ENCODE measurements around the gene CDC42EP2. TPM values are rescaled to one million over a fixed set of nuclear protein-coding genes. Genes with fewer than 3 reads are reported as not detected.
"Not testable (repeated sequence)": the region's sequence is repeated elsewhere in the genome, so short reads cannot be mapped to it uniquely, and the experiment has no call there.

Gene CDC42EP2
- total RNA-seq, 1 donor from 2014 or later, result 9.0 TPM

GRCh38 chr11:65320386-65321075, 5.9 kb downstream of the CDC42EP2 start:
- DNase-seq, result no peak

- no peak for DNase-seq
Measured at GRCh38 chr11:65321076-65321475, 6.4 kb downstream of the CDC42EP2 start.

GRCh38 chr11:65321828-65322485, 7.3 kb downstream of the CDC42EP2 start:
- DNase-seq, result no peak

- no peak for DNase-seq
Measured at GRCh38 chr11:65323813-65324212, 9.1 kb downstream of the CDC42EP2 start.

GRCh38 chr11:65325435-65325834, 10.8 kb downstream of the CDC42EP2 start:
- no peak for DNase-seq

GRCh38 chr11:65327021-65327420, 12.4 kb downstream of the CDC42EP2 start:
- no peak for DNase-seq

- no peak for DNase-seq
Measured at GRCh38 chr11:65329478-65329877, 14.8 kb downstream of the CDC42EP2 start.

GRCh38 chr11:65329944-65330403, 15.3 kb downstream of the CDC42EP2 start:
- peak; percentile 60 for DNase-seq

GRCh38 chr11:65330544-65330943, 15.9 kb downstream of the CDC42EP2 start:
- no peak for DNase-seq

GRCh38 chr11:65332591-65332990, 17.9 kb downstream of the CDC42EP2 start:
- not testable (repeated sequence) for DNase-seq

- no peak for DNase-seq
Measured at GRCh38 chr11:65334696-65335295, 20.1 kb downstream of the CDC42EP2 start.

GRCh38 chr11:65338676-65339075, 24.0 kb downstream of the CDC42EP2 start:
- no peak for DNase-seq

GRCh38 chr11:65340226-65340625, 25.6 kb downstream of the CDC42EP2 start:
- DNase-seq, result no peak

- no peak for DNase-seq
Measured at GRCh38 chr11:65341856-65342255, 27.2 kb downstream of the CDC42EP2 start.

- DNase-seq, result no peak
Measured at GRCh38 chr11:65351511-65351910, 36.8 kb downstream of the CDC42EP2 start.

GRCh38 chr11:65352783-65353182, 38.1 kb downstream of the CDC42EP2 start:
- DNase-seq, result no peak

- no peak for DNase-seq
Measured at GRCh38 chr11:65353376-65353775, 38.7 kb downstream of the CDC42EP2 start.

GRCh38 chr11:65353900-65354264, 39.2 kb downstream of the CDC42EP2 start:
- peak; percentile 44 for DNase-seq

GRCh38 chr11:65354265-65355012, 39.8 kb downstream of the CDC42EP2 start, which contains the start of gene TIGD3:
Gene TIGD3 (plus strand): TSS chr11:65354751. CDS start chr11:65355809, 1,058 bp downstream.
- DNase-seq, result peak; percentile 98

GRCh38 chr11:65355013-65355775, 40.5 kb downstream of the CDC42EP2 start:
- DNase-seq, result no peak

GRCh38 chr11:65355776-65356393, 41.2 kb downstream of the CDC42EP2 start:
- peak; percentile 42 for DNase-seq
